GM11168 (cell line): ENCODE results near the gene USP6NL.

Experiments
- in situ Hi-C: fragments of 300-500 bp; cut with MboI; formaldehyde crosslinking; loops from one replicate; pipeline ENCODE4 v1.12.0; 2022; ENCODE audit warnings: low sequenced_read_pairs; ENCODE audit not compliant: unreplicated experiment

Gene USP6NL

GRCh38 chr10:11598712-11599397 is 12.6 kb downstream of the USP6NL start:
- in situ Hi-C loops, result no loop called here

GRCh38 chr10:11597470-11597869 is 14.0 kb downstream of the USP6NL start:
- in situ Hi-C loops, result no loop called here

DNA sequence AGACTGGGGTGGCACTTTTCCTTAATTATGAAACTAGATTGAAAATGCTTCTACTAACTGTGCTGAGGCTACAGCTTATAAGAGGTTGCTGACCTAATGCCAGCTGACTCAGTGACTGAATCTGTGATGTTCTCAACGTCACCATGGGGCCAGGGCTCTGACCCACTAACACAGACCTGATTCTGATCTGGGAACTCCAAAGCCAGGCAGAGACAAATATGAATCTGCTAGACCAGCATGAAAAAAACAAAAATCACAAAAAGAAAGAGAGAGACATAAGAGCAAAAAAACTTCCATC is 16.1 kb downstream of the USP6NL start:
- in situ Hi-C loops, result no loop called here

DNA sequence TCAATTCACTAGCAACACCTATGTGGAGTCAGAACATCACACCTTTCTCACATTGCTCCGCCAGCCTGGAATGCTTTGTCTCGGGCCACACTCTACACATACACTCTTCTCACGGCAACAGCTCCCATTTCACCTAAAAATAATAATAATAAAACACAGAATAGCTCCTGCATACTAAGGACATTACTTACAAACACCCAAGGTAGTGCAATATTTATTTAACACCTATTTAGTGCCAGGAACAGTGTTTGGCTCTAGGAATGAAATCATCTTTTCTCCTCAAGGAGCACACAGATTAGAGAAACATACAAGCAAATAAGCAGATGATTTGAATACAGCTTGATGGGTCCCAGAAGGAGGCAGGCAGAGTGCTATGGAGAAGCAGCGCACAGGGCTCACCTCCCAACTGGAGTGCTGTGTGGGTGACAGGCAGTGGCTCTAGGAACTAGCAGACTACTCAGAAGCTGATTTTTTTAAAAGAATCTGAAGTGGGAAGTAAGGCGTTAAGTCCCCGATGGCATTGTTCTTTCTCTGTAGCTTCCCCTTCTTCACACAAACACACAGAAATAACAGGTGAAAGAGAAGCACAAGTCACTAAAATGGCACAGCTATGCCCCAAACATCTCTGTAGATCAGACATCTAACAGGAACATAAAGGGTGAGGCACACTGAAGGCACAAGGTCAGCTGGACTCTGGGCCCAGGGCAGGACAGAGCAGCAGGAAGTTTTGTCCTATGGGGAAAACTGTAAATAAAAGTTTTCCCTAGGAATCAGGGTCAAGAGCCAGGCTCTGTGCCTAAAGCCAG is 16.7 kb downstream of the USP6NL start:
- in situ Hi-C loops, result no loop called here

DNA sequence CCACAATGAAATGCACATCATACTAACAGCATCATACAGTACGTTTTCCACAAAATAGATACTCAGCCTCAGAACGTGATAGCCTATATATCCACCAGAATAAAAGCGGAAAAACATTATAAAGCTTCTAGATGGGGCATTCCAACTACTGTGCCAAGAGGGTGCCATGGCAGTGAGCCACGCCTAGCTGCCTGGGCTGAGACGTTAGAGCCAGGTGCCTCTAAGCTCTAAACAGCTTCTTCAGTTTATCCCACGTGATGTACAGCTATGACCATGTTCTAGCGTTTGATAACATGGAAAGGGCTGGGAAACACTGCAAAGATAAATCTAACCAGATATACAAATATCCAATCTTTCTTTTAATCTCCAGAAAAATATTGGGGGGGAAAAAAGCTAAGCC is 17.8 kb downstream of the USP6NL start:
- in situ Hi-C loops, result no loop called here

DNA sequence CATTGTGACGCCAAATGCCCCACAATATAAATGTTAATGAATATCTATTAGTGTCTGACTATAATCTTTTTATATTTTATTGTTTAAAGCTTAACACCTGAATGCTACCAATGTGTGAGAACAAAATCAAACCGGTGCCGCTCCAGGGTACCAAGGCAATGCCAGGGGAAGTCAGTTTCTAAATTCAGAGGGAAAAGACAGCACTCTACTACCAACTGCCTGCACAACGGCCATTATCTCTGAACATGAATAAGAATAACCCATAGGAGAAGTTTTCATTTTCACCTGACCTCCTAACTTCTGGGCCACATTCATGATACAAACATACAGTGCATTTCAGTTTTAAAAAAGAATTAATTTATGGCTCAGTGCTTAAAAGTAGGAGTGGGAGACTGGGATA is 21.7 kb downstream of the USP6NL start:
- in situ Hi-C loops, result no loop called here

- in situ Hi-C loops, result no loop called here
These were observed 22.4 kb downstream of the USP6NL start for GRCh38 chr10:11588873-11589574.

DNA sequence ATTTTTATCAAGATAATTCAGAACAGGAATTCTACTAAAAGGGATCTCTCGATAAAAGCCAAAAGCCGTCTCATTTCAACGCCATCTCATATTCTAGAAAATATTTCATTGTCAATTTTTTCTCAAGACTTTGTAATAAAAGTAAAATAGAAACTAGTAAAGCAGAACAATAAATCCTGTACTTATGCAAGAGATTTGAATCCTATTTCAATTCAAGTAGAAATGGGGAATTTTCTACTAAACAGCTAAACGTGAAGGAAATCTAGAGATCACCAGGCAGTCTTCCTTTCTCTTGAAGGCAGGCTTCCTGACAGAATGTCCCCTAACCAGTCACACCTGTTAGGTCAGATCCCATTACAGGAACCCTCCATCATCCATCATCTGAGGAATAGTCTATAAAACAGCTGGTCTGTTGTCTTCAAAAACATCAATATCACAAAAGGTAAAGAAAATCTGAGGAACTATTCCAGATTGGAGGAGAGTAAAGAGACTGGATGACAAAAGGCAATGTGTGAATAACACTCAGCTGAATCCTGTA is 23.7 kb downstream of the USP6NL start:
- in situ Hi-C loops, result no loop called here

- in situ Hi-C loops, result no loop called here
These were observed 25.3 kb downstream of the USP6NL start for GRCh38 chr10:11586170-11586569.

DNA sequence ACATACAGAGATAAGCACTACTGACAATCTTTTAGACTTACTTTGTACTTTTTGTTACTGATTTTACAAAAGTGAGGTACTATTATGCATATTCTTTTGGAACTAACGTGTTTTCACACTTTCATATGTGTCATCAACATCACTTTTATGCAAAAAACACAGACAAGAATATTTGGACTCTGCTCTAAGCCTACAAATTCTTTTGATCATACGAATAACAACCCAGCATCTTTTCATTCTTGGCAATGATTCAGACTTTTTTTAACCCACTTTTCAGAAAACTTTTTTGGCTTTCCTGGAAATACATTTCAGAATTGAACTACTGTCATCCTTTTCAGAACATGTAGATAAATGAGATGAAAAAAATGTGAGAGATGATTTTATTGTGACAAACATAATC is 30.2 kb downstream of the USP6NL start:
- in situ Hi-C loops, result no loop called here

- in situ Hi-C loops, result no loop called here
These were observed 31.6 kb downstream of the USP6NL start for GRCh38 chr10:11579885-11580284.

DNA sequence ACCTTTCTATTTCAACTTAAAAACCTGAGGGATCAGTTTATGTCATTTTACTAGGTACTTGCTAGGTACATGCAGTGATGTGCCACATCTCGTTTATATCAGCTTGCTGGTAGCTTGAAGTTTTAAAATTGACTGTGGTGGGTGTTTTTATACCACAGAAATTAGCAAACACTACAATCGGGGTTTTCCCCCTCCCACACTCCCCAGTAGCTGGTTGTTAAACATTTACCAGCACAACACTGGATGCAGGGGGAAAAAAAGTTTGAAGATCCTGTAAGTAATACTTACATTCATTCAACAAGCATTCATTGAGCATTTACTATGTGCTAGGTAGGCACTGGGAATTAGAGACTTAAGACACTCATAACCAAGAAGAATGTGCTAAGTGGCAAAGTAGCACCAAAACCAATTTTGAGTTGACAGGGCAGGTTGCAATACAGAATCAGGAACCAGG is 32.6 kb downstream of the USP6NL start:
- in situ Hi-C loops, result no loop called here

GRCh38 chr10:11576092-11576809 is 35.2 kb downstream of the USP6NL start:
- in situ Hi-C loops, result no loop called here

DNA sequence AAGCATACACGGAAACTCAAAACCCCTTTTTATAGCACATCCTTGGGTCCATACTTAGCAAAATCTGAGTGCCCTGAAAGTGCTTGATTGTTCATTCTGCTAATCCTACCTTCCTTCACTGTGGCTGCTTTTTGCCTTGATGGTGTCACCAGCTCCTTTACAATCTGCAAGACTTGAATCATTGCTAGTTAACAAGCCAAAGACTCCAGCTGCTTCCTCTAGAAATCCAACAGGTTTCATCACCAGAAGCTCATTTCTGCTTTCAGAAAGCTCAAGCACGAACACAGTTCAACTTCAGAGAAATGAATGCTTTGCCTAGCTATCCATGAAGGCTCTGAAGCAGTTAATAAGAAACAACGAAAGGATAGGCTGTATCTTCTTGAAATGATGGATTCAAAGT is 38.0 kb downstream of the USP6NL start:
- in situ Hi-C loops, result no loop called here

DNA sequence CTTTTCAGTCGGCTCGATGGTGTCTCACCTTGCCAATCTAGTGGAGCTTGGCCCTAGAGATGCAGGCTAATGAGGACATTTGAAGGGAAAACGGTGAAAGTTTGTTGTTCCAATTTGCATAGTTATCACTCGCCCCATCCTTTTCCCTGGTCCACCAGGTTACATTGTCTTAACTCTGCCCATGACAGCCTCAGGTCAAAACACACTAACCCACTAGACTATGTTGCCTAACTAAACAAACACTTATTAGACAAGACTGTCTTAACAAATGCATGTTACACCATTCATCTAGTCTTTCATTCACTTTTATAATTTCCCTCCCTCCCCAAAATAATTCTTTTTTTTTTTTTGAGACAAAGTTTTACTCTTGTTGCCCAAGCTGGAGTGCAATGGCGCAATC is 40.7 kb downstream of the USP6NL start:
- in situ Hi-C loops, result no loop called here

- in situ Hi-C loops, result no loop called here
These were observed 42.0 kb downstream of the USP6NL start for GRCh38 chr10:11569471-11569870.

DNA sequence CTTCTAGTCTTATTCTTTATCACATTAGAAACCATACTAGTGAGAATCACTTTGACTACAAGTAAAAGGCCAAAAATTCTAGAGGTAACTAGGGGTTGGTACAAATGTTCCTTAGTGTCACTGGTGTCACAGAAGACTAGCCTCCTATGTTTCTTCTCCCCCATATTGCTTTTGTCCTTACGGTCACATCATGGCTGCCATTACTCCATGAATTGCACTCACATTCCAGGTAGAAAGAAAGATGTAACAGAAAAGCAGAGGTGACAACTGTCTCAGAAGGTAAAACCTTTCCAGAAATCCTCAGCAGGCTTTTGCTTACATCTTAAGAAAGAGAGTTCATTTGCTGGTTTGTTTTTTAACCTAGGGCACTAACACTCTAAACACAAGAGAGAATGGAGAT is 42.9 kb downstream of the USP6NL start:
- in situ Hi-C loops, result no loop called here

- in situ Hi-C loops, result no loop called here
These were observed 46.7 kb downstream of the USP6NL start for GRCh38 chr10:11564741-11565140.

- in situ Hi-C loops, result no loop called here
These were observed 47.5 kb downstream of the USP6NL start for GRCh38 chr10:11563936-11564335.

DNA sequence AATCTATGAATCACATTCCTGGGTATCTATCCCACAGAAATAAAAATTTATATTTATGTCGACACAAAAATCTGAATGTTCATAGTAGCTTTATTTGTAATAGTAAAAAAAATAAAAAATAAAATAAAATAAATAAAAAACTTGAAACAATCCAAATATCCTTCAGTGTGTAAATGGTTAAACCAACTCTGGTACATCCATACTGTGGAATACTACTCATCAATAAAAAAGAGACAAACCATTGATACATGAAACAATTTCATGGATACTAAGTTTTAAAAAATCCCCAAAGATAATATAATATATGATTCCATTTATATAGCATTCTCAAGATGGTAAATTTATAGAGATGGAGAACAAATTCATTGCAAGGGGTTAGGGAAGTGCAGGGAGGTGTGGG is 48.6 kb downstream of the USP6NL start:
- in situ Hi-C loops, result no loop called here
